ENCODE data around the gene LTBP1. TPM values are rescaled to one million over a fixed set of nuclear protein-coding genes. Genes with fewer than 3 reads are reported as not detected.

Gene LTBP1
- total and polyA plus RNA-seq, 10 of the 15 experiments (the other 5 are each of a cell fraction or from before 2014, with no cell fraction given) = 0.01 to 0.28 (median 0.12) TPM; not detected in 2

DNA sequence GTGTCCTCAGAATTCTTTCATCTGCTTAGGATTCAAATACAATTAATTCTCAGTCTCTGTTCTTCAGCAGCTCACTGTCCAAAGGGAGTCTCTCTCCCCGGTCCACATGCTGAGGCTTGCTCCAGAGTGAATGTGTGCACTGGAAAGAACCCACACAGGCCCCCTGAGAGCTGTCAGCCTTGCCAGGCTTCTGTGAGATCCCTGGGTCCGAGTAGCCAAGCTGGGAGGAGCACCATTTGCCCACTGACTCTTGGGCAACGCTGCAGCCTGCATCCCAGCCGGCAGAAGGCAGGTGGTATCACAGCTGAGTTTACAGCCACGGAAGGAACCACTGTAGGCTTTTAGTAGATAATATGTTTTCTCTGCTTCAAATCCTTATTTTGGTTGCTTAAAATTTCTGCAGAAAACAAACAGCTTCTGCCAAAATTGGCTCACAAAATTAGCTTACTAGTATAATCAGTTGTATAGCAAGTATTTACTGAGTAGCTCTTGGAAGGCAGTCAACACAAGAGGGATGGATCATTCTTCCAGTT, 21.4 kb upstream of the LTBP1 start:
- FAIRE-seq (no peak), DNase-seq (ENCODE audit: low read depth, low spot score) (no peak), ATAC-seq (no peak)
- H3K36me3 ChIP-seq (ENCODE audit: control insufficient read depth in 2 of 2, insufficient read depth in 2 of 2, low read length in 1 of 2) = no peaks in the 10 kb centered on the region
- CTCF ChIA-PET = no interaction called here
- RAD21 ChIA-PET (ENCODE audit: unreplicated experiment) = no interaction called here
- 55% methylated on average over 5 of the region's 5 CpGs for WGBS (ENCODE audit: insufficient coverage, insufficient replicate concordance, low lambda C conversion rate, missing lambda C conversion rate)
- H3K9me3 ChIP-seq (replicated peaks; ENCODE audit: control insufficient read depth, insufficient read depth, low read length) = no peaks in the 10 kb centered on the region
- H2AFZ ChIP-seq (ENCODE audit: control insufficient read depth, low read depth, low read length) = no peak overlapping the region
- POLR2A ChIA-PET = no interaction called here
- H3K79me2 ChIP-seq (ENCODE audit: control insufficient read depth, insufficient read depth, low read length) = no peaks in the 10 kb centered on the region
- no peaks in the 10 kb centered on the region for H4K20me1 ChIP-seq (ENCODE audit: control insufficient read depth, insufficient read depth)
- no peak overlapping the region for H3K4me2 ChIP-seq (ENCODE audit: control insufficient read depth, insufficient read depth)
- H3K27ac ChIP-seq (ENCODE audit: control insufficient read depth, insufficient read depth) = no peak overlapping the region
- no peaks in the 10 kb centered on the region; a peak in 1 of 4 replicates for H3K27me3 ChIP-seq (replicated peaks in 1 of 2; ENCODE audit: control insufficient read depth in 2 of 2, insufficient read depth in 2 of 2, low read length in 1 of 2)
- in situ Hi-C loops (cut with MboI) = no loop called here
- BruUV-seq (replicated peaks) = no TSS peak
- intact Hi-C loops (cut with micrococcal nuclease; ENCODE audit: unreplicated experiment) = no loop called here
- no peaks in the 10 kb centered on the region for H3K4me1 ChIP-seq (ENCODE audit: control insufficient read depth, insufficient read depth, low read length)
- no peak overlapping the region for H3K9ac ChIP-seq (ENCODE audit: control insufficient read depth, insufficient read depth, low read length)
- SMC1A ChIA-PET (ENCODE audit: uncharacterized antibody, unreplicated experiment) = no interaction called here
- H3K4me3 ChIP-seq = no peak overlapping the region
- TF ChIP-seq E2F4 (IDR thresholded peaks at IDR 0.05; ENCODE audit: low read depth, low read length) = no peak
- TF ChIP-seq, protein P1, sequence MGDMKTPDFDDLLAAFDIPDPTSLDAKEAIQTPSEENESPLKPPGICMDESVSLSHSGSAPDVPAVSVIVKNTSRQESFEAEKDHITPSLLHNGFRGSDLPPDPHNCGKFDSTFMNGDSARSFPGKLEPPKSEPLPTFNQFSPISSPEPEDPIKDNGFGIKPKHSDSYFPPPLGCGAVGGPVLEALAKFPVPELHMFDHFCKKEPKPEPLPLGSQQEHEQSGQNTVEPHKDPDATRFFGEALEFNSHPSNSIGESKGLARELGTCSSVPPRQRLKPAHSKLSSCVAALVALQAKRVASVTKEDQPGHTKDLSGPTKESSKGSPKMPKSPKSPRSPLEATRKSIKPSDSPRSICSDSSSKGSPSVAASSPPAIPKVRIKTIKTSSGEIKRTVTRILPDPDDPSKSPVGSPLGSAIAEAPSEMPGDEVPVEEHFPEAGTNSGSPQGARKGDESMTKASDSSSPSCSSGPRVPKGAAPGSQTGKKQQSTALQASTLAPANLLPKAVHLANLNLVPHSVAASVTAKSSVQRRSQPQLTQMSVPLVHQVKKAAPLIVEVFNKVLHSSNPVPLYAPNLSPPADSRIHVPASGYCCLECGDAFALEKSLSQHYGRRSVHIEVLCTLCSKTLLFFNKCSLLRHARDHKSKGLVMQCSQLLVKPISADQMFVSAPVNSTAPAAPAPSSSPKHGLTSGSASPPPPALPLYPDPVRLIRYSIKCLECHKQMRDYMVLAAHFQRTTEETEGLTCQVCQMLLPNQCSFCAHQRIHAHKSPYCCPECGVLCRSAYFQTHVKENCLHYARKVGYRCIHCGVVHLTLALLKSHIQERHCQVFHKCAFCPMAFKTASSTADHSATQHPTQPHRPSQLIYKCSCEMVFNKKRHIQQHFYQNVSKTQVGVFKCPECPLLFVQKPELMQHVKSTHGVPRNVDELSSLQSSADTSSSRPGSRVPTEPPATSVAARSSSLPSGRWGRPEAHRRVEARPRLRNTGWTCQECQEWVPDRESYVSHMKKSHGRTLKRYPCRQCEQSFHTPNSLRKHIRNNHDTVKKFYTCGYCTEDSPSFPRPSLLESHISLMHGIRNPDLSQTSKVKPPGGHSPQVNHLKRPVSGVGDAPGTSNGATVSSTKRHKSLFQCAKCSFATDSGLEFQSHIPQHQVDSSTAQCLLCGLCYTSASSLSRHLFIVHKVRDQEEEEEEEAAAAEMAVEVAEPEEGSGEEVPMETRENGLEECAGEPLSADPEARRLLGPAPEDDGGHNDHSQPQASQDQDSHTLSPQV (IDR thresholded peaks at IDR 0.05) = no peak
- TF ChIP-seq SUPT20H (IDR thresholded peaks at IDR 0.05; ENCODE audit: borderline replicate concordance, control insufficient read depth, low read depth, low read length) = no peak
- TF ChIP-seq ZNF687 (IDR thresholded peaks at IDR 0.05) = no peak
- no peak for TF ChIP-seq TCF12 (IDR thresholded peaks at IDR 0.05; ENCODE audit: low read depth, low read length)
- TF ChIP-seq BCL11A (IDR thresholded peaks at IDR 0.05; ENCODE audit: low read depth, low read length) = no peak
- TF ChIP-seq ZNF217 (IDR thresholded peaks at IDR 0.05) = no peak
- TF ChIP-seq SIX5 (IDR thresholded peaks at IDR 0.05; ENCODE audit: low read depth, low read length, severe bottlenecking) = no peak
- TF ChIP-seq SP1 (IDR thresholded peaks at IDR 0.05; ENCODE audit: low read depth, low read length) = no peak
- TF ChIP-seq NRF1 (conservative IDR thresholded peaks at IDR 0.05; ENCODE audit: low read depth, low read length) = no peak
- TF ChIP-seq, protein P2, sequence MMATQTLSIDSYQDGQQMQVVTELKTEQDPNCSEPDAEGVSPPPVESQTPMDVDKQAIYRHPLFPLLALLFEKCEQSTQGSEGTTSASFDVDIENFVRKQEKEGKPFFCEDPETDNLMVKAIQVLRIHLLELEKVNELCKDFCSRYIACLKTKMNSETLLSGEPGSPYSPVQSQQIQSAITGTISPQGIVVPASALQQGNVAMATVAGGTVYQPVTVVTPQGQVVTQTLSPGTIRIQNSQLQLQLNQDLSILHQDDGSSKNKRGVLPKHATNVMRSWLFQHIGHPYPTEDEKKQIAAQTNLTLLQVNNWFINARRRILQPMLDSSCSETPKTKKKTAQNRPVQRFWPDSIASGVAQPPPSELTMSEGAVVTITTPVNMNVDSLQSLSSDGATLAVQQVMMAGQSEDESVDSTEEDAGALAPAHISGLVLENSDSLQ (IDR thresholded peaks at IDR 0.05) = no peak
- no peak for TF ChIP-seq KAT2A (conservative IDR thresholded peaks at IDR 0.05; ENCODE audit: control insufficient read depth, low read depth, low read length)
- TF ChIP-seq MTA3 (IDR thresholded peaks at IDR 0.05; ENCODE audit: borderline replicate concordance, low read length) = no peak
- no peak for TF ChIP-seq SMC3 (IDR thresholded peaks at IDR 0.05; ENCODE audit: borderline replicate concordance, low read length)
- TF ChIP-seq MTA2 (IDR thresholded peaks at IDR 0.05; ENCODE audit: low read depth) = no peak

Data from GM12878 (cell line).